Measurements from ENCODE around the gene AGBL4. TPM values are rescaled to one million over a fixed set of nuclear protein-coding genes. Genes with fewer than 3 reads are reported as not detected.

Gene AGBL4
- total RNA-seq, 4 donors from 2014 or later, result 0.08 to 0.71 (median 0.60) TPM

- intact Hi-C loops (cut with DNase I; ENCODE audit: low total_unique reads), result no loop called here
- DNase-seq (ENCODE audit: low spot score in 2 of 2), result no peak
- H3K4me3 ChIP-seq (ENCODE audit: low read depth, poor library complexity, severe bottlenecking), result no peak overlapping the region
- no peak for TF ChIP-seq POLR2A (IDR thresholded peaks at IDR 0.05)
- no peak for TF ChIP-seq CTCF (IDR thresholded peaks at IDR 0.05)
- 73% methylated on average over 5 of the region's 5 CpGs for WGBS, 2 donors
Measured at GRCh38 chr1:48943826-48944225, 1079.9 kb downstream of the AGBL4 start.

- 93% methylated on average over 1 of the region's 1 CpG for WGBS, 2 donors
- no peak for DNase-seq (ENCODE audit: low spot score in 2 of 2)
- intact Hi-C loops (cut with DNase I; ENCODE audit: low total_unique reads), result no loop called here
Measured at GRCh38 chr1:48943393-48943792, 1080.4 kb downstream of the AGBL4 start.

GRCh38 chr1:48940962-48941732 is 1082.6 kb downstream of the AGBL4 start:
- TF ChIP-seq POLR2A (IDR thresholded peaks at IDR 0.05), result no peak
- TF ChIP-seq CTCF (IDR thresholded peaks at IDR 0.05), result no peak
- no peak for DNase-seq (ENCODE audit: low spot score in 2 of 2)
- no peak overlapping the region for H3K4me3 ChIP-seq (ENCODE audit: low read depth, poor library complexity, severe bottlenecking)
- intact Hi-C loops (cut with DNase I; ENCODE audit: low total_unique reads), result no loop called here

More at GRCh38 chr1:48943393-48943792, 1080.4 kb downstream of the AGBL4 start:
- no peak overlapping the region for H3K4me3 ChIP-seq (ENCODE audit: low read depth, poor library complexity, severe bottlenecking)
- TF ChIP-seq CTCF (IDR thresholded peaks at IDR 0.05) (no peak), POLR2A (IDR thresholded peaks at IDR 0.05) (no peak)

- intact Hi-C loops (cut with DNase I; ENCODE audit: low total_unique reads), result no loop called here
Measured at GRCh38 chr1:48940354-48940753, 1083.4 kb downstream of the AGBL4 start.

GRCh38 chr1:48939828-48940227 is 1083.9 kb downstream of the AGBL4 start:
- intact Hi-C loops (cut with DNase I; ENCODE audit: low total_unique reads), result no loop called here
- no peak for DNase-seq (ENCODE audit: low spot score in 2 of 2)
- TF ChIP-seq CTCF (IDR thresholded peaks at IDR 0.05) (no peak), POLR2A (IDR thresholded peaks at IDR 0.05) (no peak)
- WGBS, 2 donors, result 90% methylated on average over 6 of the region's 6 CpGs
- H3K4me3 ChIP-seq (ENCODE audit: low read depth, poor library complexity, severe bottlenecking), result no peak overlapping the region

More at GRCh38 chr1:48940354-48940753, 1083.4 kb downstream of the AGBL4 start:
- DNase-seq (ENCODE audit: low spot score in 2 of 2), result no peak
- no peak for TF ChIP-seq POLR2A (IDR thresholded peaks at IDR 0.05)
- no peak for TF ChIP-seq CTCF (IDR thresholded peaks at IDR 0.05)
- H3K4me3 ChIP-seq (ENCODE audit: low read depth, poor library complexity, severe bottlenecking), result no peak overlapping the region
- WGBS, 2 donors, result 87 to 89% methylated on average over 2 of the region's 2 CpGs

GRCh38 chr1:48939042-48939441 is 1084.7 kb downstream of the AGBL4 start:
- no peak for DNase-seq (ENCODE audit: low spot score in 2 of 2)
- WGBS, 2 donors, result 43 to 48% methylated on average over 3 of the region's 3 CpGs
- no peak overlapping the region for H3K4me3 ChIP-seq (ENCODE audit: low read depth, poor library complexity, severe bottlenecking)
- TF ChIP-seq CTCF (IDR thresholded peaks at IDR 0.05) (no peak), POLR2A (IDR thresholded peaks at IDR 0.05) (no peak)
- intact Hi-C loops (cut with DNase I; ENCODE audit: low total_unique reads), result no loop called here

Data from lower leg skin (tissue), 4 donors.